Activated naive CD8-positive, alpha-beta T cell treated with anti-CD3 and anti-CD28 coated beads, Interleukin-2, amount 10 ng/mL, durations not matched to agents 7 days and 5 days (primary cell): ENCODE data around the gene QRICH2. TPM values are rescaled to one million over a fixed set of nuclear protein-coding genes. Genes with fewer than 3 reads are reported as not detected.

Experiments
- ATAC-seq: fragments of 150-1000 bp; cut with Tn5 transposase; one replicate; pipeline ENCODE4 v1.10.0; 2021; ENCODE audit warnings: low read depth, moderate library complexity
- POLR2A ChIA-PET: fragments of 350-600 bp; sonication (Branson Sonifier 250); formaldehyde crosslinking; loops from one replicate; lab custom pipeline; 2021; ENCODE audit warnings: antibody characterized with exemption; lab: Charles Lee
- DNase-seq: peaks from one replicate; pipeline ENCODE4 v3.0.0; 2021
- H3K27ac Mint-ChIP-seq: one replicate; pipeline ENCODE4 v1.8.0; 2022; ENCODE audit warnings: mild to moderate bottlenecking, mixed read lengths
- H3K27me3 Mint-ChIP-seq: one replicate; pipeline ENCODE4 v1.8.0; 2022; ENCODE audit warnings: mild to moderate bottlenecking, moderate library complexity, mixed read lengths
- H3K36me3 Mint-ChIP-seq: one replicate; pipeline ENCODE4 v1.8.0; 2021; ENCODE audit warnings: mild to moderate bottlenecking, mixed read lengths
- H3K4me1 Mint-ChIP-seq: one replicate; pipeline ENCODE4 v1.8.0; 2021; ENCODE audit warnings: mixed read lengths
- H3K4me3 Mint-ChIP-seq: one replicate; pipeline ENCODE4 v1.8.0; 2022; ENCODE audit warnings: mild to moderate bottlenecking, moderate library complexity, mixed read lengths
- H3K9me3 Mint-ChIP-seq: one replicate; pipeline ENCODE4 v1.8.0; 2021; ENCODE audit warnings: mixed read lengths
- total RNA-seq, 2 experiments: library from RNA; stranded (reverse); gene quantifications; one replicate each; pipeline ENCODE4 v1.2.3, GENCODE V29; 2021

QRICH2 gene
- total RNA-seq, 2 experiments from 2014 or later: 3.7 to 4.7 TPM

- Mint-ChIP-seq H3K4me1 (peaks cover under 1% of the 10 kb centered on the region), H3K36me3 (peaks cover 18% of the 10 kb centered on the region), H3K4me3 (no peak overlapping the region), H3K9me3 (no peaks in the 10 kb centered on the region), H3K27me3 (no peaks in the 10 kb centered on the region), H3K27ac (no peak overlapping the region)
- DNase-seq (no peak), ATAC-seq (no peak)
- POLR2A ChIA-PET: interaction anchor here (0.7 kb wide), 1 partner anchor 12 kb away, joined by 6 read pairs; no protein-coding TSS in a partner anchor
These were observed 37.4 kb upstream of the QRICH2 start for GRCh38 chr17:76345377-76345974.

GRCh38 chr17:76343106-76343505, 35.0 kb upstream of the QRICH2 start:
- H3K27me3 Mint-ChIP-seq: no peaks in the 10 kb centered on the region
- H3K4me1 Mint-ChIP-seq: no peaks in the 10 kb centered on the region
- POLR2A ChIA-PET: no interaction called here
- no peak overlapping the region for H3K27ac Mint-ChIP-seq
- no peak overlapping the region for H3K4me3 Mint-ChIP-seq
- peaks cover 20% of the 10 kb centered on the region for H3K36me3 Mint-ChIP-seq
- H3K9me3 Mint-ChIP-seq: no peaks in the 10 kb centered on the region
- DNase-seq (no peak), ATAC-seq (no peak)

GRCh38 chr17:76341301-76341700, 33.2 kb upstream of the QRICH2 start:
- ATAC-seq: no peak
- POLR2A ChIA-PET: interaction anchor here (0.7 kb wide), 1 partner anchor 196 kb away, joined by 7 read pairs; the partner anchor contains the start of gene CYGB
- H3K4me3 Mint-ChIP-seq: no peak overlapping the region
- no peaks in the 10 kb centered on the region for H3K27me3 Mint-ChIP-seq
- DNase-seq: no peak
- H3K27ac Mint-ChIP-seq: no peak overlapping the region
- H3K9me3 Mint-ChIP-seq: no peaks in the 10 kb centered on the region
- H3K4me1 Mint-ChIP-seq: peaks cover 5% of the 10 kb centered on the region
- peaks cover 10% of the 10 kb centered on the region for H3K36me3 Mint-ChIP-seq

- ATAC-seq (no peak), DNase-seq (no peak)
- Mint-ChIP-seq H3K27me3 (no peaks in the 10 kb centered on the region), H3K27ac (no peak overlapping the region), H3K4me3 (no peak overlapping the region), H3K36me3 (peaks cover 7% of the 10 kb centered on the region), H3K4me1 (peaks cover 6% of the 10 kb centered on the region), H3K9me3 (no peaks in the 10 kb centered on the region)
- POLR2A ChIA-PET: no interaction called here
These were observed 29.3 kb upstream of the QRICH2 start for GRCh38 chr17:76337413-76337777.

GRCh38 chr17:76336756-76337412, 28.8 kb upstream of the QRICH2 start:
- POLR2A ChIA-PET: no interaction called here
- H3K27ac Mint-ChIP-seq: no peak overlapping the region
- H3K36me3 Mint-ChIP-seq: peaks cover 4% of the 10 kb centered on the region
- H3K4me1 Mint-ChIP-seq: peaks cover 6% of the 10 kb centered on the region
- no peak for DNase-seq
- ATAC-seq: no peak
- no peaks in the 10 kb centered on the region for H3K9me3 Mint-ChIP-seq
- H3K27me3 Mint-ChIP-seq: no peaks in the 10 kb centered on the region
- H3K4me3 Mint-ChIP-seq: no peak overlapping the region

- no peak overlapping the region for H3K4me3 Mint-ChIP-seq
- peaks cover 7% of the 10 kb centered on the region for H3K36me3 Mint-ChIP-seq
- H3K27ac Mint-ChIP-seq: no peak overlapping the region
- ATAC-seq: no peak
- no peaks in the 10 kb centered on the region for H3K27me3 Mint-ChIP-seq
- H3K4me1 Mint-ChIP-seq: peaks cover 6% of the 10 kb centered on the region
- POLR2A ChIA-PET: no interaction called here
- H3K9me3 Mint-ChIP-seq: no peaks in the 10 kb centered on the region
- no peak for DNase-seq
These were observed 27.8 kb upstream of the QRICH2 start for GRCh38 chr17:76335716-76336381.

- Mint-ChIP-seq H3K27me3 (no peaks in the 10 kb centered on the region), H3K9me3 (no peaks in the 10 kb centered on the region), H3K4me3 (no peak overlapping the region), H3K36me3 (peaks cover 6% of the 10 kb centered on the region), H3K4me1 (peaks cover 6% of the 10 kb centered on the region), H3K27ac (no peak overlapping the region)
- ATAC-seq (no peak), DNase-seq (no peak)
- POLR2A ChIA-PET: no interaction called here
These were observed 25.8 kb upstream of the QRICH2 start for GRCh38 chr17:76333673-76334505.

- peaks cover 1% of the 10 kb centered on the region for H3K4me1 Mint-ChIP-seq
- no peak overlapping the region for H3K4me3 Mint-ChIP-seq
- no peak overlapping the region for H3K27ac Mint-ChIP-seq
- POLR2A ChIA-PET: interaction anchor here (1.1 kb wide), 1 partner anchor 22 kb away, joined by 3 read pairs; no protein-coding TSS in a partner anchor
- no peaks in the 10 kb centered on the region for H3K27me3 Mint-ChIP-seq
- DNase-seq (no peak), ATAC-seq (no peak)
- H3K36me3 Mint-ChIP-seq: peaks cover 12% of the 10 kb centered on the region
- H3K9me3 Mint-ChIP-seq: no peaks in the 10 kb centered on the region
These were observed 23.0 kb upstream of the QRICH2 start for GRCh38 chr17:76331083-76331482.

- Mint-ChIP-seq H3K4me1 (peaks cover 1% of the 10 kb centered on the region), H3K9me3 (no peaks in the 10 kb centered on the region), H3K36me3 (peaks cover 12% of the 10 kb centered on the region), H3K27me3 (no peaks in the 10 kb centered on the region), H3K27ac (no peak overlapping the region), H3K4me3 (no peak overlapping the region)
- POLR2A ChIA-PET: no interaction called here
- ATAC-seq (no peak), DNase-seq (no peak)
These were observed 21.6 kb upstream of the QRICH2 start for GRCh38 chr17:76329664-76330063.

GRCh38 chr17:76327696-76328095, 19.6 kb upstream of the QRICH2 start:
- H3K4me3 Mint-ChIP-seq: no peak overlapping the region
- POLR2A ChIA-PET: interaction anchor here (0.5 to 1.2 kb wide), 2 partner anchors 153 to 262 kb away, joined by 3 read pairs; no protein-coding TSS in a partner anchor
- ATAC-seq: no peak
- H3K36me3 Mint-ChIP-seq: peaks cover 15% of the 10 kb centered on the region
- H3K9me3 Mint-ChIP-seq: no peaks in the 10 kb centered on the region
- H3K27ac Mint-ChIP-seq: no peak overlapping the region
- DNase-seq: no peak
- no peaks in the 10 kb centered on the region for H3K27me3 Mint-ChIP-seq
- H3K4me1 Mint-ChIP-seq: no peaks in the 10 kb centered on the region

- Mint-ChIP-seq H3K4me3 (no peak overlapping the region), H3K27me3 (no peaks in the 10 kb centered on the region), H3K36me3 (peaks cover 10% of the 10 kb centered on the region), H3K4me1 (no peaks in the 10 kb centered on the region), H3K9me3 (no peaks in the 10 kb centered on the region), H3K27ac (no peak overlapping the region)
- no peak for ATAC-seq
- POLR2A ChIA-PET: no interaction called here
- no peak for DNase-seq
These were observed 18.2 kb upstream of the QRICH2 start for GRCh38 chr17:76326306-76326705.

GRCh38 chr17:76318586-76318985, 10.5 kb upstream of the QRICH2 start:
- ATAC-seq: no peak
- Mint-ChIP-seq H3K9me3 (no peaks in the 10 kb centered on the region), H3K27ac (no peak overlapping the region), H3K36me3 (peaks cover 11% of the 10 kb centered on the region), H3K27me3 (no peaks in the 10 kb centered on the region), H3K4me3 (no peak overlapping the region), H3K4me1 (peaks cover 3% of the 10 kb centered on the region)
- POLR2A ChIA-PET: no interaction called here
- DNase-seq: no peak

- Mint-ChIP-seq H3K4me3 (no peak overlapping the region), H3K27ac (no peak overlapping the region), H3K27me3 (no peaks in the 10 kb centered on the region), H3K36me3 (peaks cover 13% of the 10 kb centered on the region), H3K4me1 (peaks cover 3% of the 10 kb centered on the region), H3K9me3 (no peaks in the 10 kb centered on the region)
- POLR2A ChIA-PET: no interaction called here
- ATAC-seq (no peak), DNase-seq (no peak)
These were observed 9.5 kb upstream of the QRICH2 start for GRCh38 chr17:76317535-76317934.
